KMS-11 (cell line): ENCODE data around the gene STX18.

ENCODE experiments used
- H2AFZ ChIP-seq: fragments of 200-600 bp; sonication (generic); 2 replicates; pipeline ENCODE4 v1.6.1; 2016; ENCODE audit warnings: antibody characterized with exemption, mixed run types, low read depth
- H3K27ac ChIP-seq: fragments of 200-600 bp; sonication (generic); 2 replicates; pipeline ENCODE4 v1.6.1; 2016; ENCODE audit warnings: mild to moderate bottlenecking, mixed run types
- H3K27me3 ChIP-seq: fragments of 200-600 bp; sonication (generic); 2 replicates; pipeline ENCODE4 v1.6.1; 2017; ENCODE audit warnings: mild to moderate bottlenecking, low read depth, mixed run types, moderate library complexity; ENCODE audit not compliant: insufficient read depth
- H3K36me3 ChIP-seq: fragments of 200-600 bp; sonication (generic); 2 replicates; pipeline ENCODE4 v1.6.1; 2017; ENCODE audit warnings: mild to moderate bottlenecking, mixed run types; ENCODE audit not compliant: insufficient read depth
- H3K4me1 ChIP-seq: fragments of 200-600 bp; sonication (generic); 2 replicates; pipeline ENCODE4 v1.6.1; 2016; ENCODE audit warnings: mild to moderate bottlenecking, low read depth, mixed run types; ENCODE audit not compliant: poor library complexity, severe bottlenecking
- H3K4me2 ChIP-seq: fragments of 200-600 bp; sonication (generic); 2 replicates; pipeline ENCODE4 v1.7.0; 2016; ENCODE audit warnings: mild to moderate bottlenecking, mixed run types
- H3K4me3 ChIP-seq: fragments of 200-600 bp; sonication (generic); IDR thresholded peaks from 2 replicates; pipeline ENCODE4 v1.6.1; 2017; ENCODE audit warnings: low read depth, low read length, mixed read lengths; ENCODE audit not compliant: insufficient read depth
- H3K79me2 ChIP-seq: fragments of 200-600 bp; sonication (generic); 2 replicates; pipeline ENCODE4 v1.6.1; 2016; ENCODE audit warnings: low read depth, mixed run types; ENCODE audit not compliant: insufficient read depth
- H3K9ac ChIP-seq: fragments of 200-600 bp; sonication (generic); 2 replicates; pipeline ENCODE4 v1.6.1; 2016; ENCODE audit warnings: mild to moderate bottlenecking, mixed run types
- H4K20me1 ChIP-seq: fragments of 200-600 bp; sonication (generic); 2 replicates; pipeline ENCODE4 v1.6.1; 2016; ENCODE audit warnings: mild to moderate bottlenecking, mixed run types; ENCODE audit not compliant: insufficient read depth
- TF ChIP-seq, protein P1 (sequence below): fragments of 200-600 bp; sonication (generic); conservative IDR thresholded peaks from 2 replicates; pipeline ENCODE4 v1.6.1; 2017; ENCODE audit warnings: low read depth, mild to moderate bottlenecking, antibody characterized with exemption, low read length, moderate library complexity, mixed read lengths

The STX18 gene

DNA sequence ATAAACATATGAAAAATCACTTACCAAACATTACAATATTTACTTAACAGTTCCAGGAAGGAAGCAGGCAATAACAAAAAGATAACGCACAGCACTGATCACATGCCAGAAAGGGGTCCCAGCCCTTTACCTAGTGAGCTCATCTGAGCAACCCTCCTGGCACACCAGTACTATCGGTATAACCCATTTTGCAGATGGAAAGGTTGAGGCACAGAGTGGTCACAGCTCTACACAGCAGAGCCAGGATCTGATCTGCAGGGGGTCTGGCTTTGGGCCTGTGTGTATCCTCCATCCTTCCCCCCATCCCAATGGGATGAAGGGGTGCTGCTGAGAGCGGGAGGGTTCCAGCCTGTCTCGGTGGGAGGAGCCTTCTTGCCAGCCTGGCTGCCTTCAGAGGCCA lies 150.0 kb downstream of the STX18 start:
- no peaks in the 10 kb centered on the region for H3K27me3 ChIP-seq
- H3K79me2 ChIP-seq = no peaks in the 10 kb centered on the region
- H3K36me3 ChIP-seq = no peaks in the 10 kb centered on the region
- H3K4me1 ChIP-seq = no peaks in the 10 kb centered on the region
- no peak overlapping the region for H3K4me3 ChIP-seq
- no peak overlapping the region for H3K27ac ChIP-seq
- no peak overlapping the region for H3K9ac ChIP-seq
- no peak overlapping the region for H2AFZ ChIP-seq
- H3K4me2 ChIP-seq = no peak overlapping the region
- TF ChIP-seq, protein P1, sequence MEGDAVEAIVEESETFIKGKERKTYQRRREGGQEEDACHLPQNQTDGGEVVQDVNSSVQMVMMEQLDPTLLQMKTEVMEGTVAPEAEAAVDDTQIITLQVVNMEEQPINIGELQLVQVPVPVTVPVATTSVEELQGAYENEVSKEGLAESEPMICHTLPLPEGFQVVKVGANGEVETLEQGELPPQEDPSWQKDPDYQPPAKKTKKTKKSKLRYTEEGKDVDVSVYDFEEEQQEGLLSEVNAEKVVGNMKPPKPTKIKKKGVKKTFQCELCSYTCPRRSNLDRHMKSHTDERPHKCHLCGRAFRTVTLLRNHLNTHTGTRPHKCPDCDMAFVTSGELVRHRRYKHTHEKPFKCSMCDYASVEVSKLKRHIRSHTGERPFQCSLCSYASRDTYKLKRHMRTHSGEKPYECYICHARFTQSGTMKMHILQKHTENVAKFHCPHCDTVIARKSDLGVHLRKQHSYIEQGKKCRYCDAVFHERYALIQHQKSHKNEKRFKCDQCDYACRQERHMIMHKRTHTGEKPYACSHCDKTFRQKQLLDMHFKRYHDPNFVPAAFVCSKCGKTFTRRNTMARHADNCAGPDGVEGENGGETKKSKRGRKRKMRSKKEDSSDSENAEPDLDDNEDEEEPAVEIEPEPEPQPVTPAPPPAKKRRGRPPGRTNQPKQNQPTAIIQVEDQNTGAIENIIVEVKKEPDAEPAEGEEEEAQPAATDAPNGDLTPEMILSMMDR = no peak
- H4K20me1 ChIP-seq = no peaks in the 10 kb centered on the region

DNA sequence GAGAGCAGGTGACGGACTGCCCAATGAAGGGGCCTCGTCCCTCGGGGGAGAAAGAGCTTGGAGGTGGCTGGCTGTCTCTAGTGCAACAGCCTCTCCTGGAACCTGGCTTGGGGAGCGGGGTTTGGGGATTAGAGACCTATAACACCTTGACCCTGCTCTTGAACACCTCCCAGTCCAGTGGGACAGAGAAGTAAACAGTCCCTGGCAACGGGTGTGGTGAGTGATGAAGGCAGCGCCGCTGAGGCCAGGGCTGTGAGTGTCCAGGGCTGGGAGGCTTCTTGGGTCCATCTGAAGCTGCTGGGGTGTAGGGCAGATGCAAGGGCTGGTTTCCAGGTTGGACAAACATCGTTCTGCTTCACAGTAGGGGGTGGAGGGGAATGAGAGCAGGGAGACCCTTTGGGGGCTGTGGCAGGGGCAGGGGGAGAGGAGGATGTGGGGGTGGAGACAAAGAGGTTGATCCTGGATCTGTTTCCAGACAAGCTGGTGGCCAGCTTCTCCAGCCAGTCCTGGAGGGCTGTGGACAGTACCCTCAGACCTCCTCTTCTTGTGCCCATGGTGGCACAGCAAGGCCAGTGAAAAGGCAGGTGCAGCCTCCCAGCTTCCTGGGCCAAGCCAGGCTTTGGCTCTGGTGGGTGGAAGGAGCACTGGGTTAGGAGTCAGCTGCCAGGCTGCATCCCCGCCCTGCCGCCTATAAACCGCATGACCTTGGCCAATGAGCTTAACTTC lies 151.2 kb downstream of the STX18 start:
- Histone ChIP-seq H2AFZ (no peak overlapping the region), H3K27me3 (no peaks in the 10 kb centered on the region), H3K9ac (no peak overlapping the region), H3K27ac (no peak overlapping the region), H3K4me1 (no peaks in the 10 kb centered on the region), H3K79me2 (no peaks in the 10 kb centered on the region), H4K20me1 (no peaks in the 10 kb centered on the region), H3K4me2 (no peak overlapping the region), H3K36me3 (no peaks in the 10 kb centered on the region), H3K4me3 (no peak overlapping the region)
- TF ChIP-seq, protein P1 = no peak

DNA sequence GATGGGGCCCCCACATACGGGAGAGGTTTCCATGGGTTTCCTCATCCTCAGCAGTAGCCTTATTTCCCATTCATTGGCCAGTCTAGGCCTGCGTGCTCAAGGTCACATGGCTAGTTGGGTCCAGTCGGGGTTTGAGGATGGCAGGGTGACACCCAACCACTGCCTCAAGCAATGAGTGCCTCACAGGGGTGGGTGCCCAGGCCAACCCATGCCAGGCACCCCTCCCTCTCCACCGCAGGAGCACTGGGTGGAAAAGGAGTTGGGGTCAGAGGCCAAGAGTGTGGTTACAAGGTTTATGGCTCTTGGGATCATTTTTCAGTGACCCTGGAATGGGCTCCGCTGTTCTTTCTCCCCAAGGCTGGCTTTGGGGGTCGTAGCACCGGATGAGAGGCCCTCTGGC lies 151.8 kb downstream of the STX18 start:
- H3K9ac ChIP-seq = no peak overlapping the region
- H3K4me2 ChIP-seq = no peak overlapping the region
- TF ChIP-seq, protein P1 = no peak
- H3K36me3 ChIP-seq = no peaks in the 10 kb centered on the region
- H4K20me1 ChIP-seq = no peaks in the 10 kb centered on the region
- no peaks in the 10 kb centered on the region for H3K79me2 ChIP-seq
- H3K27ac ChIP-seq = no peak overlapping the region
- no peaks in the 10 kb centered on the region for H3K27me3 ChIP-seq
- H3K4me3 ChIP-seq = no peak overlapping the region
- no peaks in the 10 kb centered on the region for H3K4me1 ChIP-seq
- H2AFZ ChIP-seq = no peak overlapping the region

DNA sequence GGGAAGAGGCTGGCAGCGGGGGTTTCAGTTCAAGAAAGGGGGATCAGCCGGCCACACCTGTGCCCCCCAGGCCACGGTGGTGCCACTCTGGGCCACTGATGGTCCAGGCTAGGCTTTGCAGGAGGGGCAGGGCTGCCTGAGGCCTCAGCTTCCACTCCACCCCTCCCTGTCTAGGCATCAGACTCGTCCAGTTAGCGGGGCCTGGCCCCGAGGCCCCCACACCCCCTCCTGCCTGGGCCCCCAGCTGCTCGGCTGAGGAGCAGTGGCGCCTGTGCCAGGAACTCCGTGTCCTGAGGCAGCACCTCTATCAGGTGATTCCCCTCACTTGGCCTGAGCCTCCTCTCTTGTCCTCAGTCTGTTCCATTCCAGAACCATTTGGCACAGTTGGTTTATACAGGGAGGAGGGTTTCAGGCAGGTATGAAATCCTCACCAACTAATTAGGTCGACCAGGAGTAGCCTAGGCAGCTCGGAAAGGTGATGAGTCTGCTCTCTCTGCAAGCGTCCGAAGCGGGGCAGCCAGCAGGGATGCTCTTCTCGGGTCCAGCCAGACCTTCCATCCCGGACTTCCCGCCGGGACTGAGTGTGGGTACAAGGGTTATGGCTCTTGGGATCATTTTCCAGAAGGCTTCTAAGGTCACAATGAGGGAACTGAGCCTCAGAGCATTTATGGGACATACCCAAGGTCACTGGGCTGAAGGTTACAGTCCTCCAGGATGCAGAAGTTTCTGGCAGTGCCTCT lies 152.8 kb downstream of the STX18 start:
- no peaks in the 10 kb centered on the region for H3K79me2 ChIP-seq
- no peak overlapping the region for H3K9ac ChIP-seq
- no peaks in the 10 kb centered on the region for H3K27me3 ChIP-seq
- H3K36me3 ChIP-seq = no peaks in the 10 kb centered on the region
- no peak overlapping the region for H2AFZ ChIP-seq
- no peaks in the 10 kb centered on the region for H4K20me1 ChIP-seq
- no peak overlapping the region for H3K4me2 ChIP-seq
- TF ChIP-seq, protein P1 = no peak
- H3K4me1 ChIP-seq = no peaks in the 10 kb centered on the region
- H3K27ac ChIP-seq = no peak overlapping the region
- H3K4me3 ChIP-seq = no peak overlapping the region
